ENCODE measurements around the gene TMEM182. TPM values are rescaled to one million over a fixed set of nuclear protein-coding genes. Genes with fewer than 3 reads are reported as not detected.

TMEM182 gene
- total RNA-seq, 4 donors from 2014 or later = 6.1 to 15.2 (median 8.0) TPM

DNA sequence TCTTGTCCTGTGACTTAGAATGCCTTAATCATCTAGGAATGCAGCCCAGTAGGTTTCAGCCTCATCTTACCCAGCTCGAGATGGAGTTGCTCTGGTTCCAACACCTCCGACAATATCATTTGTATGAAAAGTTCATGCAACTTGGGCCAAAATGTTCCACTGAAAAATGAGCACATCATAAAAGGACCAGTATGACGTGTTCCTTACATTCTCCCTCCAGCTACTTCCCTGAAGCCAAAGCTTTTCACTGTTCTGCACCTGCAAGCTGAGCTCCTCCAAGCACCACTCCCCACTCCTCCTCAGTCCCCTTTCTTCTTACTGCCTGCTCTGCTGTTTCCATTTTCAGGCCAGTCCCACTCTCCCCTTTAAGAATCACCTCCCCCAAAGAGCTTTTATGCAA is 23.1 kb downstream of the TMEM182 start:
- H3K36me3 ChIP-seq = no peaks in the 10 kb centered on the region
- in situ Hi-C loops (cut with MboI; ENCODE audit: low sequenced_read_pairs in 4 of 4) = no loop called here
- peaks cover 71 to 72% of the 10 kb centered on the region in 2 donors for H3K4me1 ChIP-seq
- intact Hi-C loops (cut with DNase I; ENCODE audit: low total_unique reads) = no loop called here
- ATAC-seq (no peak), DNase-seq (no peak)
- H3K27ac ChIP-seq = peak overlapping the region; percentile 32 to 73 (median 60)
- no peak overlapping the region for H3K4me3 ChIP-seq
- TF ChIP-seq, protein P1, sequence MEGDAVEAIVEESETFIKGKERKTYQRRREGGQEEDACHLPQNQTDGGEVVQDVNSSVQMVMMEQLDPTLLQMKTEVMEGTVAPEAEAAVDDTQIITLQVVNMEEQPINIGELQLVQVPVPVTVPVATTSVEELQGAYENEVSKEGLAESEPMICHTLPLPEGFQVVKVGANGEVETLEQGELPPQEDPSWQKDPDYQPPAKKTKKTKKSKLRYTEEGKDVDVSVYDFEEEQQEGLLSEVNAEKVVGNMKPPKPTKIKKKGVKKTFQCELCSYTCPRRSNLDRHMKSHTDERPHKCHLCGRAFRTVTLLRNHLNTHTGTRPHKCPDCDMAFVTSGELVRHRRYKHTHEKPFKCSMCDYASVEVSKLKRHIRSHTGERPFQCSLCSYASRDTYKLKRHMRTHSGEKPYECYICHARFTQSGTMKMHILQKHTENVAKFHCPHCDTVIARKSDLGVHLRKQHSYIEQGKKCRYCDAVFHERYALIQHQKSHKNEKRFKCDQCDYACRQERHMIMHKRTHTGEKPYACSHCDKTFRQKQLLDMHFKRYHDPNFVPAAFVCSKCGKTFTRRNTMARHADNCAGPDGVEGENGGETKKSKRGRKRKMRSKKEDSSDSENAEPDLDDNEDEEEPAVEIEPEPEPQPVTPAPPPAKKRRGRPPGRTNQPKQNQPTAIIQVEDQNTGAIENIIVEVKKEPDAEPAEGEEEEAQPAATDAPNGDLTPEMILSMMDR (IDR thresholded peaks at IDR 0.05 in 4 of 5, conservative IDR thresholded peaks at IDR 0.05 in 1 of 5) = no peak
- no peak for TF ChIP-seq POLR2A (IDR thresholded peaks at IDR 0.05)
- H3K27me3 ChIP-seq = no peaks in the 10 kb centered on the region
- no peaks in the 10 kb centered on the region for H3K9me3 ChIP-seq

DNA sequence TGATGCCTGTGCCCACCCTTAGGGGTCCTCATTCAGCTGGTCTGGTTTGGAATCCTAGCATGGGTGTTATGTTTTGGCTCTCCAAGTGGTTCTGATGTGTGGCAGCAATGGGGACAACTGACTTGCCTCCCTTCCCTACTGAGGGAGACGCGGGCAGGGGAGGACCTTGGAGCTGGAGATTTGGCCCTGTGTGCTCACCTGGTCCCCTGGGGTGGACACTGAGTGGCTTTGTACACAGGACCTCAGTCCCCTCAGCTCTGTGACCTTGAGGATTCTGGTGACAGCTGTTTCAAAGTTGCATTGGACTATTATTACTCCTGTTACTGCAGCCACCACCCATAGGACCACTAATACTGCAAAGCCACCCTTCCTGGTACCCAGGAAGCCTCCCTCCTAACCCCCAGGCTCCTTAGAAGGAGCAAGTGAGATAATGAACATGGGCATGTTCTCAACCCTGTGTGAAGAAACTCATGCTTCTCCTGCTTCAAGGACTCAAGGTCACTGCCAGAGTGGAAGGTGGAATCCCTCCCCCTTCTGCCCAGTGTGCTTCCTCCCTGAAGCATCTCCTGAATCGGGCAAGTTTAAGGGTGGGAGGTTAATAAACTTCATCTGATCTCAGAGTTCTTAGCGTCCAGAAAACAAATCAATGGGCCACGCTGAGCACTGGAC is 26.5 kb downstream of the TMEM182 start:
- peak overlapping the region; percentile 54 to 78 (median 69) for H3K27ac ChIP-seq
- in situ Hi-C loops (cut with MboI; ENCODE audit: low sequenced_read_pairs in 4 of 4) = no loop called here
- H3K4me1 ChIP-seq = peaks cover 71 to 72% of the 10 kb centered on the region in 2 donors

DNA sequence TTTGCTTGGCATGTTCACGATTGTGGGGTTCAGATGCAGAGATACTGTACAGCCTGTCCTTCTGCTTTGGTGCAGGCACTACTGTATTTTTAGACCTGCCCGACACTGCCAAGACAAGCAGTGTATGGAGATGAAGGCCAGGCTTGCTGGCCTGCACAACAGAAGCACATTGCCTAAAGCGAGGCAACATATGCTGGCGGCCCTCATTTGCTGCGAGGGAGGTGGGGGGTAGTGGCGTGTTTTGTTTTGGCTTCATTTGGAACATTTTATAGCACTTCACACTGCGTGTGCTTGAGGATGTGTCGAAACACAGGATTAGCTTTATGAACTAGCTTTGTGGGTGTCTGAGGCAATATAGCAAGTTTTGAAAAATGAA is 27.0 kb downstream of the TMEM182 start:
- no peak overlapping the region for H3K4me3 ChIP-seq
- H3K36me3 ChIP-seq = no peaks in the 10 kb centered on the region
- intact Hi-C loops (cut with DNase I; ENCODE audit: low total_unique reads) (loop anchor here (2.0 kb wide), 1 partner anchor 18 kb away; no protein-coding TSS in a partner anchor), in situ Hi-C loops (cut with MboI; ENCODE audit: low sequenced_read_pairs in 4 of 4) (no loop called here)
- DNase-seq (peak; percentile 73 to 81), ATAC-seq (peak; percentile 92 to 97)
- H3K4me1 ChIP-seq = peaks cover 66% of the 10 kb centered on the region in 2 donors
- no peaks in the 10 kb centered on the region for H3K9me3 ChIP-seq
- no peaks in the 10 kb centered on the region for H3K27me3 ChIP-seq
- H3K27ac ChIP-seq = peak overlapping the region; percentile 54 to 78 (median 69)
- TF ChIP-seq, protein P1 (IDR thresholded peaks at IDR 0.05 in 4 of 5, conservative IDR thresholded peaks at IDR 0.05 in 1 of 5) = no peak
- no peak for TF ChIP-seq POLR2A (IDR thresholded peaks at IDR 0.05)

More for the DNA sequence above, 26.5 kb downstream of the TMEM182 start:
- Histone ChIP-seq H3K4me3 (no peak overlapping the region), H3K27me3 (no peaks in the 10 kb centered on the region), H3K9me3 (no peaks in the 10 kb centered on the region), H3K36me3 (no peaks in the 10 kb centered on the region)
- DNase-seq (no peak), ATAC-seq (peak; percentile 42 to 72)
- intact Hi-C loops (cut with DNase I; ENCODE audit: low total_unique reads) = loop anchor here (2.0 kb wide), 1 partner anchor 18 kb away; no protein-coding TSS in a partner anchor
- TF ChIP-seq, protein P1 (IDR thresholded peaks at IDR 0.05 in 4 of 5, conservative IDR thresholded peaks at IDR 0.05 in 1 of 5) = no peak
- no peak for TF ChIP-seq POLR2A (IDR thresholded peaks at IDR 0.05)

DNA sequence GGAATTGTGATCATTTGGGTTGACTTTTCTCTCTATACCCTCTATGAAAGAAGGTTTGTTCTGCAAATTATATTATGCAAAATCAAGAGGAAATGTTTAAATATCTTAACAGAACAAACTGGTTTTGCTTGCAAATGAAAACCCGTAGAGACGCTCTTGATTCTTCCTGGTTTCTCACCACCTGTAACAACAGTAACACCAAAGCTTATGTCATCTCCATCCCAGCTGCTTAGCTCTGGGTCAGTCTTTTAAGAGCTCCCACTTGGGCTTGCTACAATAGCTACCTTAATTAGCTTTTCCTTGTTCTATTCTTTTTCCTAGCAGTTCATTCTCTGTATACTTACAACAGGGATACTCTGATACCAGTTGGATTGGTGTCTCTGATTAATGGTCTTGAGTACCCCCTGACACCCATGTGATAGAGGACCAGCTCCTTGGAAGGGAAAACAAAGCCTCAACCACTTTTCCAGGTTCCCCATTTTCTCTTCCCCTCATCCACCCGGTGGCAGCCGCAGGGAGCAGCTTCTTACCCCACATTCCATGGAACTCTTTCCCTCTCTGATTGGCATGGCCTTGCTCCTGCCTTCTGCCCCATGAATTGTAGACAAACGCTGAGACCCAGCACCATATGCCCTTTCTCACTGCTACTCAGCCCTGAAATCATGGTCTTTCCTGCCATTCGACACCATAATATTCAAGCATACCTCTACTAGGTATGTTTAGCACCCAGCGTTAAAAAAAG is 27.7 kb downstream of the TMEM182 start:
- no peaks in the 10 kb centered on the region for H3K27me3 ChIP-seq
- in situ Hi-C loops (cut with MboI; ENCODE audit: low sequenced_read_pairs in 4 of 4) = no loop called here
- H3K4me3 ChIP-seq = no peak overlapping the region
- no peak for ATAC-seq
- intact Hi-C loops (cut with DNase I; ENCODE audit: low total_unique reads) = loop anchor here (2.0 kb wide), 1 partner anchor 17 kb away; no protein-coding TSS in a partner anchor
- peaks cover 60% of the 10 kb centered on the region in 2 donors for H3K4me1 ChIP-seq
- peak overlapping the region; percentile 19 to 78 (median 69) for H3K27ac ChIP-seq
- no peak for DNase-seq
- no peaks in the 10 kb centered on the region for H3K9me3 ChIP-seq
- H3K36me3 ChIP-seq = no peaks in the 10 kb centered on the region
- TF ChIP-seq, protein P1 (IDR thresholded peaks at IDR 0.05 in 4 of 5, conservative IDR thresholded peaks at IDR 0.05 in 1 of 5) = no peak
- no peak for TF ChIP-seq POLR2A (IDR thresholded peaks at IDR 0.05)

Measured in gastrocnemius medialis (tissue), 4 donors.